NCI-H187 treated with DMSO at 0.1 percent for 48 hours (cell line): ENCODE results near the gene SAMD4A.

Experiments used
- DNase-seq: peaks from one replicate; lab custom pipeline; 2025; lab: John Stamatoyannopoulos, UW

Gene SAMD4A

DNA sequence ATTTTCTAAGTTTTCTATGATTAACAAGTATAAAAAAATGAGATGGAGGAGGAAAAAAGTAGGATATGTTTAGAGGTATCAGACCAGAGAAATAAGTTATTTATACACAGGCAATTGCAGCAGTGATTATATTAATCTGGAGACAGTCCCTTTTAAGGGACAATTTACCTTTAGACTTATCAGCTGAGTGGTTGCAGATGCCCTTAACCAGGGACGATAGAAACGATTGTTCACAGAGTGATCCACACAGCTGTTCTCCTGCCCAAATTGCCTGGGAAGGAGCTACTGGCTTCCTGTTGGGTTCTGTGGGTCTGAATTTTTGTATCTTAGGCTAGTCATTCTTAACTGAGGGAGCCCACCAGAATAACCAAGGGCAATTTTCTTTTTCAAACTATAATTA lies 269.3 kb downstream of the SAMD4A start:
- no peak for DNase-seq

DNA sequence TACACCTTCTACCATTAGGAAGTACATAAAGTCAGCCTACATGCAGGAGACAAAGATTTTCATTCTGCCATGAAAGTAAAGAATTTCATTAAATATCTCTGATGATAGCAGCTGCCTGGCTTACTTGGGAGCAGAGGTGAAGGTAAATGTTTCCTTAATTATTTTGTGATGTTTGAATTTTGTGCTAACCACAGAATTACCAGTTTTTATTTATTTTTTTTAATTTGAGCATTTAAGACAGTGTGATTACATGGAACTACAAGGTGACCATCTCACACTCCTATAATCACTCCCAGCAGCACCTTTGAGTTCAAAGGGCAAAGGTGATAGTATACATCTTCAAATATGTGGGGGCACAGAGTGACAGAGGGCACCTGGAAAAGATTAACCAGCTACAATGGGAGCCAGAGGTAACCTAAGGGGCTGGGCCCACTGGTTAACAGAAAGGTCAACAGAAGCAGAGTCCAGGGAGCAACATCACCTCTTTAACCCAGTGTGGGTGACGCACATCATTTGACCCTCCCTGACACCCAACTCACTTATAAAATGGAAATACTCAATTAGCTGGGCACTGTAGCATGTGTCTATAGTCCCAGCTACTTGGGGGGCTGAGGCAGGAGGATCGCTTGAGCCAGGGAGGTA lies 270.7 kb downstream of the SAMD4A start:
- DNase-seq, result no peak

DNA sequence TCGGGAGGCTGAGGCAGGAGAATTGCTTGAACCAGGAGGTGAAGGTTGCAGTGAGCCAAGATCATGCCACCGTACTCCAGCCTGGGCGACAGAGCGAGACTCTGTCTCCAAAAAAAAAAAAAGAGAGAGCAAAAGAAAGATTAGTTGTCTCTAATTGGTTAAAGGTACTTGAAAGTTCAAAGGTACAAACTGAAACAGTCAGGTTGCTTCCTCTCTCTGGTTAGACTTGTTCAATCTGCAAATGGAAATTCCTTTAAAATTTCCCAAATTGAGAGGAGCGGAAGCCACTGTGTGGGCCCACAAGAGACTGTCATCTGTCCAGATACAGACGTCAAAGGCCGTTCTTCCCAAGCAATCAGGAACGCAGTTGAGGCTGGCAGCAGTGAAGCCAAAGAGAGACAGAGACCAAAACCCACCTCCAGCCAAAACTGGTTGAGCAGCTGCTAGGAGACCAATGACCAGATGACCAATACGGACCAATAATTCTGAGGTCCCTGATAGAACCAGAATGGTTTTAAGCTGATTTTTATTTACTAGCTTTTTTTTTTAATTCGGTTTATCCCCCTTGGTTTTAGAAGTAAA lies 272.1 kb downstream of the SAMD4A start:
- no peak for DNase-seq

DNA sequence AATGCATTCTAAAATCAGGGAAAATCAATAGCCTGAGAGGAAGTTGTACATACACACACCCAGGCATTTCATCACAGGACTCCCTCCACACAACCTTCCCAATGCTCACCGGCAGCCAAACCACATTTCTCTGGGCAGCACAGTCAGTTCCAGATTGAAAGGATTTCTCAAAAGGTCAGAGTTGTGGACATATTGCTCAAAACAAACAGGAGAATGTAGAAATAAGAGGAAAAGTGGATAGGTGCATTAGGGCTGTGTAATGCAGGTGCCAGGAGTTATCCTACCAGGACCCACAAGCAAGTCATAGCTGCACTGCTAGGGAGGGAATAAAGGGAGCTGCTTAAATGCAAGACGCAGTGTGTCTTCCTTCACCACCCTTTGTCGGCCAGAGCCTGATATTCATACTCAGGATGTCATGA lies 272.8 kb downstream of the SAMD4A start:
- DNase-seq, result no peak

DNA sequence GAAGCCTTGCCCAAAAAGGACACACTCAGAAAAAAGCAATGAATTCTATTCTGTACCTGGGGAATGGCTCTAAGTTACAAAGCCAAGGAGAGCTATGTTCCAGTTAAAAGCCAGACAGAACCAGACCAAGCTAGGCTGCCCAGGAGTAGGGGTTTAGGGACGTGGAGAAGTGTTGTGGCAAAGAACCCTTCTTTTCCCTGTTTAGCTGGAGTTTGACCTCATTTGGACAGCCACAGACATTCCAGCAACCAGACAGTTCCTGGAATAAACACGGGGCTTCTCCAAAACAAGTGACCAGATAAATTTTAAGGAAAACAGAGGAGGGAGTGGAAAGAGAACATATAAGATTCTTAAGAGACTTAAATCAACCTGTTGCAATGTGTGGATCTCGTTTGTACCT lies 273.4 kb downstream of the SAMD4A start:
- no peak for DNase-seq

DNA sequence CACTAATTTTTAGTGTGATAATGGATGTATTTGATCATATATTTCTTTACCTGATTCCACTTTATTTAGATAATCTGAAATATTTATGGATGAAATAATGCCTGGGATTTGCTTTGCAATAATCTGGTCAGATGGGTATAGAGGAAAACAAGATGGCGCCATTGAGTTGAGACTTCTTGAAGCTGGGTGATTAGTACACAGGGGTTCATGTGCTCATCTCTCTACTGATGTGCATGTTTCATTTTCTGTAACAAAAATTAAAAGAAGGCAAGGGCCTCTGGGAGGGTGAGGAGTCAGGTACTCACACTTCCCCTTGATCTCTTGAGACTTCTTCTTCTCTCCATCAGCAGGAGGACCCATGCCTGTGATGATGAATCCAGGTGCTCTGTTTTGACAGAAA lies 273.9 kb downstream of the SAMD4A start:
- no peak for DNase-seq
